Stimulated activated CD4-positive, alpha-beta T cell treated with anti-CD3 and anti-CD28 coated beads, TNF-alpha, amount 100 ng/mL, for 24 hours (primary cell): ENCODE results near the gene INSM2.

Source experiments
- DNase-seq, 3 experiments: peaks; one replicate each; pipeline ENCODE4 v3.0.0-alpha.2; 2020; ENCODE audit warnings: low read depth in 3 of 3

INSM2 gene

GRCh38 chr14:35533357-35534207 is at the start of gene INSM2:
Gene INSM2, plus strand, starts transcription at chr14:35534164. Its CDS starts 89 bp downstream, at chr14:35534253.
- peak; percentile 43 to 80 (median 45) for DNase-seq

GRCh38 chr14:35492569-35493014 is 41.4 kb upstream of the INSM2 start:
- no peak for DNase-seq

- DNase-seq, result no peak
Observed at GRCh38 chr14:35495278-35495677, 38.7 kb upstream of the INSM2 start.

- no peak for DNase-seq
Observed at GRCh38 chr14:35499180-35499579, 34.8 kb upstream of the INSM2 start.

GRCh38 chr14:35503646-35504045 is 30.3 kb upstream of the INSM2 start:
- no peak for DNase-seq

- no peak for DNase-seq
Observed at GRCh38 chr14:35504260-35504659, 29.7 kb upstream of the INSM2 start.

- no peak for DNase-seq
Observed at GRCh38 chr14:35506461-35506860, 27.5 kb upstream of the INSM2 start.

GRCh38 chr14:35506927-35507326 is 27.0 kb upstream of the INSM2 start:
- no peak for DNase-seq

- no peak for DNase-seq
Observed at GRCh38 chr14:35509846-35510245, 24.1 kb upstream of the INSM2 start.

- no peak for DNase-seq
Observed at GRCh38 chr14:35512765-35513164, 21.2 kb upstream of the INSM2 start.

- no peak for DNase-seq
Observed at GRCh38 chr14:35515916-35516315, 18.0 kb upstream of the INSM2 start.

GRCh38 chr14:35519986-35520385 is 14.0 kb upstream of the INSM2 start:
- no peak for DNase-seq

GRCh38 chr14:35525695-35526094 is 8.3 kb upstream of the INSM2 start:
- DNase-seq, result no peak

GRCh38 chr14:35526962-35527361 is 7.0 kb upstream of the INSM2 start:
- no peak for DNase-seq

- DNase-seq, result no peak
Observed at GRCh38 chr14:35531960-35532747, 1.8 kb upstream of the INSM2 start.

GRCh38 chr14:35532783-35533356 is 1.1 kb upstream of the INSM2 start:
- DNase-seq, result no peak

- peak in 1 of 3 experiments; percentile 7 for DNase-seq
Observed at GRCh38 chr14:35534208-35534872, 376 bp downstream of the INSM2 start.

- peak in 2 of 3 experiments; percentile 27 to 60 for DNase-seq
Observed at GRCh38 chr14:35534873-35535482, 1.0 kb downstream of the INSM2 start.

- no peak for DNase-seq
Observed at GRCh38 chr14:35535483-35536112, 1.6 kb downstream of the INSM2 start.

GRCh38 chr14:35539969-35540368 is 6.0 kb downstream of the INSM2 start:
- DNase-seq, result no peak

- DNase-seq, result no peak
Observed at GRCh38 chr14:35543006-35543405, 9.0 kb downstream of the INSM2 start.
